ENCODE results near the gene MT1G.
"Not testable (repeated sequence)": the region's sequence is repeated elsewhere in the genome, so short reads cannot be mapped to it uniquely, and the experiment has no call there.

Gene MT1G

GRCh38 chr16:56634715-56635440 lies 33.0 kb downstream of the MT1G start:
- DNase-seq: no peak

- no peak for DNase-seq
These were observed 34.3 kb downstream of the MT1G start for GRCh38 chr16:56633535-56633934.

- DNase-seq: no peak
These were observed 35.0 kb downstream of the MT1G start for GRCh38 chr16:56632848-56633365.

- no peak for DNase-seq
These were observed 35.6 kb downstream of the MT1G start, which contains the start of gene MT1M for GRCh38 chr16:56632156-56632847. Gene MT1M (plus strand): TSS chr16:56632659. CDS start chr16:56632732, 73 bp downstream.

GRCh38 chr16:56631832-56632155 lies 36.1 kb downstream of the MT1G start:
- DNase-seq: no peak

- no peak for DNase-seq
These were observed 36.7 kb downstream of the MT1G start for GRCh38 chr16:56631197-56631596.

- no peak for DNase-seq
These were observed 37.7 kb downstream of the MT1G start for GRCh38 chr16:56630134-56630533.

- no peak for DNase-seq
These were observed 38.3 kb downstream of the MT1G start for GRCh38 chr16:56629531-56629930.

GRCh38 chr16:56628486-56629350 lies 39.1 kb downstream of the MT1G start:
- no peak for DNase-seq

- DNase-seq: no peak
These were observed 41.2 kb downstream of the MT1G start for GRCh38 chr16:56626685-56627084.

- DNase-seq: no peak
These were observed 41.8 kb downstream of the MT1G start for GRCh38 chr16:56625943-56626654.

- peak; percentile 32 to 37 for DNase-seq
These were observed 42.5 kb downstream of the MT1G start, which contains the start of gene MT1E for GRCh38 chr16:56625140-56625942. Gene MT1E (plus strand): TSS chr16:56625781. CDS start chr16:56625852, 71 bp downstream.

GRCh38 chr16:56623637-56624036 lies 44.2 kb downstream of the MT1G start:
- no peak for DNase-seq

- not testable (repeated sequence) for DNase-seq
These were observed 44.7 kb downstream of the MT1G start for GRCh38 chr16:56623184-56623583.

GRCh38 chr16:56621665-56622445 lies 46.0 kb downstream of the MT1G start:
- not testable (repeated sequence) for DNase-seq

- DNase-seq: no peak
These were observed 47.4 kb downstream of the MT1G start for GRCh38 chr16:56620339-56620897.

GRCh38 chr16:56618138-56618537 lies 49.7 kb downstream of the MT1G start:
- no peak for DNase-seq

- DNase-seq: peak; percentile 12 to 31
These were observed 50.4 kb downstream of the MT1G start for GRCh38 chr16:56617212-56618085.
